CD4-positive, alpha-beta T cell treated with Interleukin-17A for 1 hour (primary cell): ENCODE measurements around the gene NFU1.
A peak's percentile ranks its signal among the peaks of the same experiment; 100 is the strongest.
"Not testable (repeated sequence)": the region's sequence is repeated elsewhere in the genome, so short reads cannot be mapped to it uniquely, and the experiment has no call there.

Experiments used
- DNase-seq: peaks from one replicate; pipeline ENCODE4 v3.0.0-alpha.2; 2020

The NFU1 gene

DNA sequence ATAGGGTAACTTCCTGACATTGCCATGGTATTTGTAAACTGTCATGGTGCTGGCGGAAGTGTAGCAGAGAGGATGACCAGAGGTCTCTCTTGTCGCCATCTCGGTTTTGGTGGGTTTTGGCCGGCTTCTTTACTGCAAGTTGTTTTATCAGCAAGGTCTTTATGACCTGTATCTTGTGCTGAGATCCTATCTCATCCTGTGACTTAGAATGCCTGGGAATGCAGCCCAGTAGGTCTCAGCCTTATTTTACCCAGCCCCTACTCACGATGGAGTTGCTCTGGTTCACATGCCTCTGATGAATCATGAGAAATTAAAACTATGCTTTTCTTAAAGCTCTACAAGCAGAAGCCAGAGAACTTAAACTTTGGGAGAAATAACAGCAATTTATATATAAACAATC, 12.7 kb upstream of the NFU1 start:
- DNase-seq = no peak

- DNase-seq = not testable (repeated sequence)
Observed at GRCh38 chr2:69443673-69444072, 6.4 kb upstream of the NFU1 start.

DNA sequence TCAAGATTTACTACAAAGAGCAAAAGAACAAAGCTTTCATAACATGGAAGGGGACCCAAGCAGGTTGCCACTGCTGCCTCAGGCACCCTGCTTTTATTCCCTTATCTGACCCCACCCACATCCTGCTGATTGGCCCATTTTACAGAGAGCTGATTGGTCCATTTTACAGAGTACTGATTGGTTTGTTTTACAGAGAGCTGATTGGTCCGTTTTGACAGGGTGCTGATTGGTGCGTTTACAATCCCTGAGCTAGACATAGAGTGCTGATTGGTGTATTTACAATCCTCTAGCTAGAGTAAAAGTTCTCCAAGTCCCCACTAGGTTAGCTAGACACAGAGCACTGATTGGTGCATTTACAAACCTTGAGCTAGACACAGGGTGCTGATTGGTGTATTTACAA, 2.3 kb upstream of the NFU1 start:
- DNase-seq = peak; percentile 39

DNA sequence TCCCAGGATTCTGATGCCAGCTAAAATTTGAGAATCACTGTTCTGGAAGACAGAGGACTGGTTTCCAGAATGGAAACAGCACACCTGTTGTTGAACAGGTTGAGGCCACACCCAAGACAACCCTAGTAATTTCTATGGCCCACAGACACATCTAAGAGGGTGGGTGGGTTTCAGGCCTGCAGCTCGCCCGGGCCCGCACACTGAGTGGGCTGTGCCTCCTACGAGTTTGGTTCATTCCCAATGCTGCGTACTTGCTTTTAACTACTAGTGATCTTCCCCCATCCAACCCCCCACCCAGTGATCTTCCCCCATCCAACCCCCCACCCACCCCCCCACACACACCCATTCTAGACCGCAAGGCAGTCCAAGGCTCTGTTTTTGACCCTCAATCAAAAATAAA, 1.3 kb upstream of the NFU1 start:
- DNase-seq = no peak

GRCh38 chr2:69437751-69438154, 518 bp upstream of the NFU1 start:
- no peak for DNase-seq

DNA sequence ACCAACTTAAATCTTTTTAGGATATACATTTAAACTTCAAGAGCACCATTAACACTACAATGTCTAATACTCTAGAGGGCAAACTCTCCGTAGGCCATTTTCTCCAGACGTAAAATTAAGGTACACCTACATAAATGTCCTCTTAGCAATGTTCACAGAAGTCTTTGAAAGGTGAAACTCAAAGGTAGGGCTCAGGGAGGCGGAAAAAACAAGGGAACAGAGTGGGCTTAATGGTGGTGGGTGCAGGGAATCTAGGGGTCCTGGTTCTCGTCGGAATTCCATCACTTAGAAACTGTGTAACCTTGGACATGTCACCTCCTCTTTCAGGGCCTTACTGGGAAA, 668 bp downstream of the NFU1 start:
- DNase-seq = no peak

DNA sequence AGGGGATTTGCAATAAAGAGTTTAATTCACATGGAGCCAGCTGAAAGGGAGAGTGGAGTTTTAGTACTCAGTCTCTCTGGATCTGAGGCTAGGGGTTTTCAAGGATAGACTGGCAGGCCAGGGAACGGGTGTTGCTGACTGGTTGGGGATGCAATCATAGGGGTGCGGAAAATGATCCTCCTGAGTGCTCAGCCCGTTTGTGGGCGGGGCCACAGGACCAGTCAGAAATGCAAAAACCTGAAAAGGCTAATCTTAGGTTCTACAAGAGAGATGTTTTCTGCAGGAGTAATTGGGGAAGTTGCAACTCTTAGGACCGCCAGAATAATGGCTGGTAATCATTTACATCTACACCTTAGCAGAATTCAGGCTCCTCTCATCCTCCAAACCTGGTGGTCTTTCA, 2.5 kb downstream of the NFU1 start:
- DNase-seq = no peak

DNA sequence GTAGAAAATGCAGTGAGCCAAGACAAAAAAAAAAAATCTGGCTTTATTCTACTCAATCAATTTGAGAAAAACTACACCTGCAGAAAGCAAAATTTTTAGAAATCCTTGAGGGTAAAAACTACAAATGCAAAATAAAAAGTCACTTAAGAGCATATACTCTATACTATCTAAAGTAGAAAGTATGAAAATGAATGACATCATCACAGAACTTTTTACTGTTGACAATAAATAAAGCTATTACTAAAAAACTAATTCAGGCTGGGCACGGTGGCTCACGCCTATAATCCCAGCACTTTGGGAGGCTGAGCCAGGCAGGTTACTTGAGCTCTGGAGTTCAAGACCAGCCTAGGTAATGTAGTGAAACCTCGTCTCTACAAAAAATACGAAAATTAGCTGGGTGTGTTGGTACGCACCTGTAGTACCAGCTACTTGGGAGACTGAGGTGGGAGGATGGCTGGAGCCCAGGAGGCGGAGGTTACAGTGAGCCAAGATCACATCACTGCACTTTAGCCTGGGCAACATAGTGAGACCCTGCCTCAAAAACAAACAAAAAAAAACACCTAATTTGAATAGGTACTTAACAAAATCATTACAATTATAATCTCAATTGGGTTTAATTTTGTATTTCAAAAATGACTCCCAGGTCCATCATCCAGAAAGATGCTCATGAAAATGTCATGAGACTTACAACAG, 7.6 kb downstream of the NFU1 start:
- no peak for DNase-seq

DNA sequence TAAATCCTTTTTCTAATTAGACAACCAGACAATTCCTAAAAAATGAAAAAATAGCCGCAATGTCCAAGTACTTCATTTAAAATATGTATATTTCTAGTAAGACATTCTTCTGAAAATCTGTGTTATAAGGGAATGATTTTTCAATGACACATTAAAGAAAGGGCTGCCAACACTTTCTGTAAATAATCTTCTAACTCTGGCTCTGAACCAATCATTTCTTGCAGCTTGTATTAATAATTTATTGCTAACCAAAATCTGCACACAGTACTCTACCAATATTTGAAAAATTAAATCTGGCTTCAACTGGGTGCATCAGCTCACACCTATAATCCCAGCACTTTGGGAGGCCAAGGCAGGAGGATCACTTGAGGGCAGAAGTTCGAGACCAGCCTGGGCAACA, 8.3 kb downstream of the NFU1 start:
- DNase-seq = no peak

DNA sequence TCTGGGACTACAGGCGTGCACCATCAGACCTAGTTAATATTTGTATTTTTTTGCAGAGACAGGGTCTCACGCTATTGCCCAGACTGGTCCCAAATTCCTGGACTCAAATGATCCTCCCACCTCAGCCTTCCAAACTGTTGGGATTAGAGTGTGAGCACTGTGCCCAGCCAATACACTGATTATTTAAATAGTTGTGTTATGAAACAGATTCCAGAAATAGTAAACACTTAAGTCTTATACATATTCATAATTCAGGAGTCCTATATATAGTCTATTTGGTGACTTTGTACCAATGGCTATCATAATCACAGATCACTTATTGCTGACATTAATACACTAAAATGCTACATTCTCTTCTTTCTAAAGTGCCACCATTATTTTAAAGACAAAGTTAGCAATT, 12.8 kb downstream of the NFU1 start:
- DNase-seq = no peak

- no peak for DNase-seq
Observed at GRCh38 chr2:69422198-69422597, 15.0 kb downstream of the NFU1 start.

DNA sequence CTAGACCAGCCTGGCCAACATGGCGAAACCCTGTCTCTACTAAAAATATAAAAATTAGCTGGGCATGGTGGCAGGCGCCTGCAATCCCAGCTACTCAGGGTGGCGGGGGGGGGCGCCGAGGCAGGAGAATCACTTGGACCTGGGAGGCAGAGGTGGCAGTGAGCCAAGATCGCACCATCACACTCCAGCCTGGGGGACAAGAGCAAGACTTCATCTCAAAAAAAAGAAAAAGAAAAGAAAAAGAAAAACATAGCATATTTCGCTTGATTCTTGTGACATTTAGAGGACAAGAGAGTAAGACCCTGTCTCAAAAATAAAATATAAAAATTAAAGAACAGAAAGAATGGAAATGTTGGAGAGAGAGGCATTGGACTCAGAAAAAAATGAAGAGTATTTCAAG, 18.1 kb downstream of the NFU1 start:
- DNase-seq = not testable (repeated sequence)

GRCh38 chr2:69416147-69416546, 21.1 kb downstream of the NFU1 start:
- DNase-seq = no peak

DNA sequence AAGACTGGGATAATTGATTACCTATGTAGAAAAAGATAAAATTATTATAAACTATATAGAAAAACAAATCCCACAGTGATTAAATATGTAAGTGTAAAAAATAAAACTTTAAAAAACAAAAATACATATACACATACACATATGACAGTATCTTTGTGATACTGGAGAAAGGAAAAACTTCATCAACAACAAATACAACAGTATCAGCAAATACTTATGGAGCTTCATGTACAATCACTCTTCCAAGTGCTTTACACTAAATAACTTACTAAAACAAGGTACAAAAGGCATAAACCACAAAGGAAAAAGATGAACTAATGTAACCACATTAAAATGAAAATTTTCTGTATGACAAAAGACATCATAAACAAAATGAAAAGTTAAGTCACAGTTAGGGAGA, 26.1 kb downstream of the NFU1 start:
- no peak for DNase-seq

DNA sequence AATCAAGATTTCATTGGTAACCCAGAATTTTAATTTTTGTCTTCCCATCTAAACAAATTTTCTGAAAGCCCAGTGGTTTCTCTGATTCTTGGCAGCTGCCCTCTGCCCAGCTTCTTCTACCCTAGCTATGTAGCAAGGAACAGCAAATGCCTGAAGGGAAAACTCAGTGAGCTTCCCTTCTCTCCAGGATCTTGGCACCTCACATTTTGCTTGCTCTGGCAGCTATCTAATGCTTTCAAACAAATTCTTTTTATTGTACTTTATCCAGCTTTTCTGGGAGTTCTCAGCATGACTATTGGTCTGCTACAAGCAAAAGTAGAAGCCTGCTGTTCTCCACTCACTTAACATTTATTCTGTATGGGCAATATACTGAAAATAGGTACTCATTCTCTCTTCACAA, 31.9 kb downstream of the NFU1 start:
- DNase-seq = no peak

DNA sequence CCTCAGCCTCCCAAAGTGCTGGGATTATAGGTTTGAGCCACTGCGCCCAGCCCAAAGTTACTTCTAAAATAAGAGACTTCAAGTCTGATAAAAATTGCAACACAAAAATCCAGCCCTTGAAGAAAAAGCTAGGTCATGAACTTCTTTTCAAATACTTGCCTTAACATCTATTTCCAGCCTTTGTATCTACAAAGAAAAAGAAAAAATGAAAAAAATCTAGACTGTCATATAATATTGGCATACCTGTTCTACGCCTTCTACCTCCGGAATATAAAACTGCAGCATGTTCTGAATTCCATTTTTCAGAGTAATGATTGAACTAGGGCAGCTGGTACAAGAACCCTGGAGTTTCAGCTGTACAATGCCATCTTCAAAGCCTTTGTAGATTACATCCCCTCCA, 37.1 kb downstream of the NFU1 start:
- DNase-seq = no peak

GRCh38 chr2:69397234-69397633, 40.0 kb downstream of the NFU1 start:
- no peak for DNase-seq

- DNase-seq = no peak
Observed at GRCh38 chr2:69395866-69396265, 41.4 kb downstream of the NFU1 start.

GRCh38 chr2:69393963-69394362, 43.3 kb downstream of the NFU1 start:
- DNase-seq = no peak

DNA sequence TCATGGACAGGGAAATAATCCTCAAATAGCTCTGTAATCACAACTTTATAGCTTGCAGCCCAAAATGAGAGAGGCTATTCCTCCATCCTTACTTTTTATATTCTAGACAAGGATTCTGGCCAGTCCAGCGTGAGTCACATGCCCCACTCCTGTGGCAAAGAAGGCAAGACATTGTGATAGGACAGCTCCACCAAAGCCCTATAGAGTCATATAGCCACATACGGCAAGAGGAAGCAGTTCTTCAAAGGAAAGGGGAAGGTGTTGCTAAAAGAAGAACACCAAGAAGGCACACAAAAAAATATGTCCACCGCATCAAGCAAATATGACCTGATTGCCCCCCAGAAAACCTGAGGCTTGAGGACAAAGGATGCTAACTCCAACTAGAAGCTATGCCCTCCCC, 46.8 kb downstream of the NFU1 start:
- DNase-seq = no peak

GRCh38 chr2:69390001-69390400, 47.2 kb downstream of the NFU1 start:
- DNase-seq = no peak

DNA sequence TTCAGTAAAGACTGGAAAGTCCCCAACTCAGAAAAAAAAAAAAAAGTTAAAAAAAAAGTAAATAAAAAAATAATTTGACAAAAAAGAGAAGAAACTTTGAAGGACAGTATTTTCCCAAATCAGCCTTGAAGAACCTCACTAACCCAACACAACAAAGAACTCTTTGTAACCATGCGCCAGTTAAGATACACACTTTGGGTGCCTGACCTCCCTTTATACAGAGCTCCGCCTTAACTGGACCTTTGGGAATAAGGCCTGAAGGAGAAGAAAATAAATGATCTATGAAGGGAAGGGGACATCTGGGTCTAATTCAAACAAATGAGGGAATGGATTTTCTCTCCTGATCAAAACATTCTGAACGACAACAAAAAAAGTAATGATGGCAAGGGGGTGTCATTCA, 48.0 kb downstream of the NFU1 start:
- DNase-seq = no peak

- no peak for DNase-seq
Observed at GRCh38 chr2:69387770-69388481, 49.3 kb downstream of the NFU1 start.

DNA sequence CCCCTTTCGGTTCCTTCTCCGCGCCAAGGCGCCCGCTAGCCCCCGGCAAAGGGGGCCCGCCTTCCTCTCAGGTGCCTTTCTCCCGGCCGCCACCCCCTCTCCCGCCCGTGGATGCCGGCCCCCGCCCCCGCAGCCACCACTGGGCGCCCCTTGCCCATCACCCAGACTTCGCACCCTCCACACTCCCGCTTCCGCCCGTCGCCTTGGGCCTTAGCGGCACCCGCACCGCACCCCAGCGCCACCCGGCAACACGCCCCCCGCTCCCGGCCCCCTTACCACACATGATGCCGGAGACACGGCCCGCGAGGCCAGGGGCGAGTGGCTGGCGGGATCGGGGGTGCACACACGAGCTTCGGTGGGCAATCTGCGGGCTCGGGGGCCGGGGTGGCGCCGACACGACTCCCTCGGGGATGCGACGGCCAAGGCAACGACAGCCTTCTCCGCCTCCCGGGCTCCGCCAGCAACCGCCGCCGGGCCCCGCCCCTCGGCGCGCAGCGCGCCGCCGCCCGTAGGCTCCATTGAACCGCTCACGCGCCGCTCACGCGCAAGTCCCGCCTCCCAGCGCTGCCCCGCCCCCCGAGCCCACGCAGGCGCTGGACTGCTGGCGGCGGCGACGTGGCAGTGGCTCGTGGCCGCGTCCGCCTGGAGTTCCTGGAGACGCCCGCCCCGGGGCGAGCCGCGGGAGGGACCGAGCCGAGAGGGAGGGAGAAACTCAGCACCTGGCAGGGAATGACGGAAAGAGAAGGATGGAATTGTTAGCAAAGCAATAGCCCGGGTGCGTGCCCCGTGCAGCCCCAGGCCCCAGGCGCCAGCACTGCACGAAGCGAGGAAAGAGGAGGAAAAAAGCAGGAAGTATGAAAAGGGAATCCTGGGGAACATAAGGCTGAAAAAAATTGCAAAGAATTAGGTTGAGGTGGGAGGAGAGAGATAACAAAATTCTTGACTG, 50.2 kb downstream of the NFU1 start, which contains the start of gene GFPT1:
Gene GFPT1 (minus strand): TSS at position 439 of the 946 bp plus-strand sequence. CDS start 156 bp downstream, at position 283.
- peak; percentile 90 for DNase-seq
